Mesothelial cell of epicardium (in vitro differentiated cells): ENCODE measurements around the gene TMEM178B. TPM values are rescaled to one million over a fixed set of nuclear protein-coding genes. Genes with fewer than 3 reads are reported as not detected.

ENCODE experiments used
- DNase-seq, 2 experiments: peaks; one replicate each; pipeline ENCODE4 v3.0.0; 2021; ENCODE audit warnings: low spot score in 2 of 2; ENCODE audit not compliant: unreplicated experiment in 2 of 2
- H3K27ac Mint-ChIP-seq: 2 replicates; pipeline ENCODE4 v1.8.0; 2021; ENCODE audit warnings: mixed read lengths
- H3K27me3 Mint-ChIP-seq: 2 replicates; pipeline ENCODE4 v1.8.0; 2021; ENCODE audit warnings: low read depth, mixed read lengths
- H3K36me3 Mint-ChIP-seq: 2 replicates; pipeline ENCODE4 v1.8.0; 2021; ENCODE audit warnings: mixed read lengths
- H3K4me1 Mint-ChIP-seq: 2 replicates; pipeline ENCODE4 v1.8.0; 2021; ENCODE audit warnings: mixed read lengths
- H3K4me3 Mint-ChIP-seq: 2 replicates; pipeline ENCODE4 v1.8.0; 2021; ENCODE audit warnings: mild to moderate bottlenecking, moderate library complexity, mixed read lengths
- H3K9me3 Mint-ChIP-seq: 2 replicates; pipeline ENCODE4 v1.8.0; 2021; ENCODE audit warnings: mixed read lengths
- CTCF ChIP-seq: fragments of 200-600 bp; sonication (generic); IDR thresholded peaks from one replicate; pipeline ENCODE4 v1.5.0; 2021; ENCODE audit warnings: antibody characterized with exemption; ENCODE audit not compliant: unreplicated experiment
- total RNA-seq: library from RNA; stranded (reverse); gene quantifications from 3 replicates; pipeline ENCODE4 v1.2.1, GENCODE V29; 2021

The TMEM178B gene
- total RNA-seq, 1 donor from 2014 or later: 0.16 TPM

GRCh38 chr7:141039376-141039775 is 34.5 kb upstream of the TMEM178B start:
- H3K27ac Mint-ChIP-seq: no peak overlapping the region
- H3K4me1 Mint-ChIP-seq: no peaks in the 10 kb centered on the region
- no peak overlapping the region for H3K4me3 Mint-ChIP-seq
- no peaks in the 10 kb centered on the region for H3K9me3 Mint-ChIP-seq
- H3K27me3 Mint-ChIP-seq: no peaks in the 10 kb centered on the region
- no peak for TF ChIP-seq CTCF
- DNase-seq: no peak
- no peaks in the 10 kb centered on the region for H3K36me3 Mint-ChIP-seq

GRCh38 chr7:141042222-141043193 is 31.4 kb upstream of the TMEM178B start:
- Mint-ChIP-seq H3K27ac (no peak overlapping the region), H3K36me3 (no peaks in the 10 kb centered on the region), H3K27me3 (peaks cover 6% of the 10 kb centered on the region)

GRCh38 chr7:141043616-141044015 is 30.2 kb upstream of the TMEM178B start:
- Mint-ChIP-seq H3K36me3 (no peaks in the 10 kb centered on the region), H3K27me3 (peaks cover 8% of the 10 kb centered on the region), H3K9me3 (peaks cover 5% of the 10 kb centered on the region), H3K4me1 (no peaks in the 10 kb centered on the region), H3K4me3 (no peak overlapping the region), H3K27ac (no peak overlapping the region)
- TF ChIP-seq CTCF: no peak
- no peak for DNase-seq

More at GRCh38 chr7:141042222-141043193, 31.4 kb upstream of the TMEM178B start:
- Mint-ChIP-seq H3K4me1 (no peaks in the 10 kb centered on the region), H3K9me3 (peaks cover 5% of the 10 kb centered on the region), H3K4me3 (no peak overlapping the region)
- no peak for TF ChIP-seq CTCF
- no peak for DNase-seq

- H3K9me3 Mint-ChIP-seq: peaks cover 5% of the 10 kb centered on the region
- no peak overlapping the region for H3K4me3 Mint-ChIP-seq
- peaks cover 19% of the 10 kb centered on the region for H3K27me3 Mint-ChIP-seq
- no peaks in the 10 kb centered on the region for H3K4me1 Mint-ChIP-seq
- no peak for TF ChIP-seq CTCF
- DNase-seq: no peak
- no peak overlapping the region for H3K27ac Mint-ChIP-seq
- H3K36me3 Mint-ChIP-seq: no peaks in the 10 kb centered on the region
Measured at GRCh38 chr7:141045126-141045841, 28.6 kb upstream of the TMEM178B start.

GRCh38 chr7:141045842-141046620 is 27.8 kb upstream of the TMEM178B start:
- no peaks in the 10 kb centered on the region for H3K36me3 Mint-ChIP-seq
- H3K4me1 Mint-ChIP-seq: no peaks in the 10 kb centered on the region
- TF ChIP-seq CTCF: no peak
- DNase-seq: no peak
- H3K27ac Mint-ChIP-seq: no peak overlapping the region
- no peak overlapping the region for H3K4me3 Mint-ChIP-seq
- H3K9me3 Mint-ChIP-seq: peaks cover 5% of the 10 kb centered on the region
- H3K27me3 Mint-ChIP-seq: peaks cover 25% of the 10 kb centered on the region
